HG02610 (cell line): ENCODE data around the gene MAN1C1.

Experiments used
- ATAC-seq: cut with Tn5 transposase; IDR thresholded peaks from one replicate; pipeline ENCODE4 v1.9.1; 2021; ENCODE audit warnings: mild to moderate bottlenecking, moderate library complexity; ENCODE audit not compliant: unreplicated experiment

Gene MAN1C1

DNA sequence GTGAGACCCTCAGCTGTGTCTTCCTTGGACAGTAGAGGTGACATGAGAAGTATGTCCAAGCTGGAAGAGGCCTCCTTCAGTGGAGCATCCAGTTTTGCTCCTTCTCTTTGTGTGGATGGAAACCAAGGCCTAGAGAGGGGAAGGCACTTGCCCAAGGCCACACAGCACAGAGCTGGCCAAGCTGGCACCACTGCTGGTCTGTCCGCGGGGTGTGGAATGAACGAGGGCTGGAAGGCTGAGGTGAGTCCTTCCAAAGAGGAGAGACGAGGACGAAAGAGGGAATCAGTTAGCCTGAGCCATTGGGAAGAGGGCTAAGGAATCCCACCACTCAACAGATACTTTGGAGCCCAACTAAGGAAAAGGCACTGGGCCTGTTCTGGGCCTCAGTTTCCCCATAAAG is 155.6 kb downstream of the MAN1C1 start:
- ATAC-seq = no peak

DNA sequence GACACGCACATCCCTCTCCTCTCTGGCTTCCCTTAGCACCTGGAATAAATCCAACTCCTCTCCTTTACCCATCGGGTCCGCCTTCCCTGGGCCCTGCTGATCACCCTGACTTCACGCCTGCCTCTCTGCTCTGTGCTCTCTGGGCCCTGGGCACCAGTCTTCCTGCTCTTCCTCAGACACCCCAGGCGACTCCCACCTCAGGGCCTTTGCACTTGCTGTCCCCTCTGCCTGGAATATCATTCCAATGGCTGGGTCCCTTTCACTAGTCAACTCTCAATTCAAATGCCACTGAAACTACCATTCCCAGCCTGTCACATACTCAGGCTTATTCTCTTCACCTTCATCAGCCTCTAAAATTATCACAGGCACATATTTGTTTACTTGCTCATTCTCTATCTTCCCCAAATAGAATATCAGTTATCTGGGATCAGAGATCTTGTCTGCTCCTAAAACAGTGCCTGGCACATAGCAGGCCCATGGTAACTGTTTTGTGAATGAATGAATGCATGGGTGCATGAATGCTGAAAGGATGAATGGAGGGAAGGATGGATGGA is 156.2 kb downstream of the MAN1C1 start:
- no peak for ATAC-seq

- no peak for ATAC-seq
Observed at GRCh38 chr1:25773441-25774125, 157.0 kb downstream of the MAN1C1 start.

DNA sequence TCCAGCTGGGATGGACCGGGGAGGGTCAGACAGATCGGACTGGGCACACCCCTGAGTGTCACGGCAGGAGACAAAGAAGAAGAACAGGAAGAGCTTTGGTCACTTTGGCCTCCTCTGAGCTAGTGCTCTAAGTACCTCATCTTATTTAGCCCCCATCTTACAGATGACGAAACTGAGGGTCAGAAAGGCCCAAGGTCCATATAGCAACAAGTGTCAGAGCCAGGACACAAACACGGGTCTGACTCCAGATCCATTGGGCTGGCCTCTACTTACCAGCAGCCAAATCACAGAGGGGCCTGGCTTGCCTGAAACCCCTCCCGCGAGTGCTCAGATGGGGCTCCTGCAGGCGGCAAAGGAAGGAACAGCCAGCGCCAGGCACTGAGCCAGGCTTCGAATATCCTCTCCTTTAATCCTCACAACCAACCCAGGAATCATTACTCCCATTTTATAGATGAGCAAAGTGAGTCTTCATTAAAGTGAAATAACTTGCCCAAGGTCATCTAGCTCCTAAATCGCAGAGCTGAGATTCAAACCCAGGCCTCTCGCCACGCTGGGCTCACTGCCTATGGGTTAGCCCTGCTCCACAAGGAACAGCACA is 157.7 kb downstream of the MAN1C1 start:
- ATAC-seq = no peak

DNA sequence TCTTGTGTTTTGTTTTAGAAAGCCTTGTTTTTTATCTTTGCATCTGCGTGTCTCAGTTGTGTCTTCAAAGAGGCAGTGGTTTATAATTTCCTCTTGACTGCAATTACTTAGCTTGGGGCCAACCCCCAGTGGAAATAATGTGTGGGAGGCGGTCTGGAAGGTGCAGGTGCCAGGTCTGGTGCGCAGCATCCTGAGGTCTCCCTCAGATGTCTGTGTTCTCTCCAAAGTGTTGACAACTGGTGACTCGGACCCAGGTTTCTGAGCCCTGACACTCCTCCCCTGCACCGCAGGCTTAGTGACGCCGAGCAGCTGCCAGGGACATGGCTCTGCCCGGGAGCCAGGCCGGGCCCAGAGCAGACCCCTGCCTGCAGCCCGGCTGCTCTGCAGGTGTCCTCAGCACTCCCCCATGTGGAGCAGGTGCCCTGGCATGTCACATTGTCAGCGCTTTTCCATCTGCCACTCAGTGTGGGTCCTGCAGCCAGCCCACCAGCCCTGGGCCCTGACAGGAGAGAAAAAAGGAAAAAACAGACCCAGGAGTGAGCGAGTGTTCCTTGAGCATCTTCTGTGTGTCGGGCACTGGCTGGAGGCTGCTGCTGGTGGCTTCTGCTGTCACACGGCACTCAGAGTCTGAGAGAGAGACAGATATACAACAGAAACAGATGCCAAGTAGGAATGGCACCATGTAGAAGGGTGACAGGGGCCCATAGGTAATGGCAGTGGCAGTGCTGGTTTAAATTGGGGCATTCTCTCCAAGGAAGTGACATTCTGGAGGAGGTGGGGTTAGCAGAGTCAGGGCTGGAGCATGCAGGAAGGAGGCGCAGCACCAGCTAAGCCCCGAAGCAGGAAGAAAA is 158.6 kb downstream of the MAN1C1 start:
- no peak for ATAC-seq

GRCh38 chr1:25779388-25779787 is 162.8 kb downstream of the MAN1C1 start:
- ATAC-seq = no peak

GRCh38 chr1:25779894-25780293 is 163.3 kb downstream of the MAN1C1 start:
- no peak for ATAC-seq

DNA sequence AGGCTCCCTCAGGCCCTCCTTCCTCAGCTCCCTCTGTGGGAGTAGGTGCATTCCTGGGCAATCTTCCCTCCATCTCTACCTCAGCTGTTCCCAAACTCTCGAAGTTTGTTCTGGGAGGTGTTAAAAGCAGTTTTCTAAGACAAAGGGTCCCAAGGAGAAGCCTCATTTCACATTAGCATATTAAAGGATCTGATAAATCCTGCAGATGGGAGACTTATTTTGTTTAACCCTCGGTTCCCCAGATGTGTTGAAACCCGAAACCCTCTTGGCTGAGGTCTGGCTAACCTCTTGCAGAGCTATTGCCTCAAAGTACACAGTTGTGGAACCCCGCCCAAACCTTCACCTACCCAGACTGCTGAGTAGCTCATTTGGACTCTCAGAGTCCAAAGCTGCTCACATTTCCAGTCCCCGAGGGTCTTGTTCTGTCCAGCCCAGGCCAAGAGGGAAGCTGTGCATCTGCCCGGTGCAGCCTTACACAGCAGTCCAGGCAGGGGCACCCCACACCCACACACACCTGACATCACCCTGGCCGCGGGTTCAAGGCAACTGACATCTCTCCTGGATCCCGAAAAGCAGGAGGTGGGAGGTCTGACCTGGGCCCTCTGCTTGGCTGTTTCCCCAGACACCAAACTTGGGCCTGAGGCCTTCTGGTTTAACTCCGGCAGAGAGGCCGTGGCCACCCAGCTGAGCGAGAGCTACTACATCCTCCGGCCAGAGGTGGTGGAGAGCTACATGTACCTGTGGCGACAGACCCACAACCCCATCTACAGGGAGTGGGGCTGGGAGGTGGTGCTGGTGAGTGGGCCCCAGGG is 163.9 kb downstream of the MAN1C1 start:
- ATAC-seq = no peak

DNA sequence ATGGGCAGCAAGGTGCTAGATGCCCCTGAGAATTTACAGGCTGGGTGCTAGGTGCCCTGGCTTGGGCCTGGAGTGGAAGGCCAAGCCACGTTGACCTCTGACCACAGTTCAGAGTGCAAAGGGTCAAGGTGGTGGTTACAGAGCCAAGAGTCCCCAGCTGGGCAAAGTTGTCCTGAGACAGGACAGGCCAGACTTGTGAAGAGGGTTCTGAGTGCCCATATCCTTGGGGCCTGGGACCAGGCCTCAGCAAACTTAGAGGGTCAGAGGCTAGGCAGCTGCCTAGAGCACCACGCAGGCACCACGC is 164.5 kb downstream of the MAN1C1 start:
- no peak for ATAC-seq

GRCh38 chr1:25782608-25783201 is 166.1 kb downstream of the MAN1C1 start:
- ATAC-seq = no peak

DNA sequence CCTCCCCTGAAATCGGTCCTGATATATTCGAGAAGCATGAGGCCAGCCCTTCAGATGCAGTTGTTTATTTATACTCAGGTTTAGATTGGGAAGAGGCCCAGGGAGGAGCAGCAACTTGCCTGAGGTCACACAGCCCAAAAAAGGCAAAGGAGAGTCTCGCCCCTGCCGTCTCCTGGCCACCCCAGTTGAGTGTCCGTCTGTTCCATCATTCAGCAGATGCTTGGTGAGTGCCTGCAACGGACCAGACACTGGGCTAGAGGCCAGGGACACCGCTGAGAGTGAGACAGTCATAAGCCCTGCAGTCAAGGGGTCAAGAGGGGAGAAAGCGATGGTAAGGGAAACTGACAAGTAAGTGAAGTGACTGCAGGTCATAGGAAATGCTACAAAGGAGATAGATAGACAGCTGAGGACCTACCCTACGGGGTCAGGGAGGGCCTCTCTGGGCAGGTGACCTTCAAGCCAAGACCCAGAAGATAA is 168.0 kb downstream of the MAN1C1 start:
- no peak for ATAC-seq

GRCh38 chr1:25785333-25786067 is 168.9 kb downstream of the MAN1C1 start:
- no peak for ATAC-seq

- ATAC-seq = no peak
Observed at GRCh38 chr1:25786887-25787759, 170.5 kb downstream of the MAN1C1 start.

- no peak for ATAC-seq
Observed at GRCh38 chr1:25787760-25788166, 171.2 kb downstream of the MAN1C1 start.

GRCh38 chr1:25790472-25790871 is 173.9 kb downstream of the MAN1C1 start:
- ATAC-seq = no peak

DNA sequence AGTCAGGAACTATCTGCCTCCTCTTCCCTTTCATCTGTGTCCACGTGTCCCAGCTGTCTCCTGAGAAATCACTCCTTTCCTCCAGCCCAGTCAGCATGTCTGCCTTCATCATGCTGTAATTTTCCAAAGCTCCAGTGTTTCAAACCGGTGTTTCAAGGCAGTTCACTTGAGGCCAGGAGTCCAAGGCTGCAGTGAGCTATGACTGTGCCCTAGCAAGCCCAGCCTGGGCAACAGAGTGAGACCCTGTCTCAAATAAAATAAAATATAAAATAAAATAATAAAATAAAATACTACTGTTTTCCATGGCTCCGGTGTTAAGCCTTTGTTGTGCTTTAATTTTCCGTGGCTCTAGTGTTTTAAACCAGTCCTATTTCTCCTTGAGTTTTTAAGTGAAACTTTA is 175.5 kb downstream of the MAN1C1 start:
- ATAC-seq = no peak

DNA sequence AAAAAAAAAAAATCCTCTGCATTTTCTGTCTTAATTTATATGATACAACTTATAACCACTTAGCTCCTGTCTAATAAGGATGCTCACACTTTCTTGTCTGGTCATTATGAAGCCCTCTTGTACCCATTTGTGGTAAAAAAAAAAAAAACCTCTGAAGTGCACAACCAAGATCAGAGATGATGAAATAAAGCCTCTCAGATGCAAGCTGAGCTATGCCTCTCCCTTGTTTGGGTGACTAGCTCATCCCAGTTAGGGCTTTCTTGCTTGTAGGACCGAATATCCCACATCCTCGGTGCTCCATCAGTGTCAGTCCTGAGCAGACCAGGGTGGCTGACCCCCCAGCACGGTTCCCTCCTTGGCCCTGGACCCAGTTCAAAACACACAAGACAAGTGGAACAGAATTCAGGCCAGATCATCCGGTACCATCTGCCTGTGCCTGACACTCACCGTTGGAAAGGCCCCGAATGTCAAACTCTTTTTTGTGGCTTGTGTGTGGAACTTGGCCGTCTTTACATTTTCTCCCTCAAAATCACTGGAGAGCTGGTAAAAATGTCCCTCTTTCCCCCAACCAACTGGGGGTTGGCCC is 177.1 kb downstream of the MAN1C1 start:
- no peak for ATAC-seq

DNA sequence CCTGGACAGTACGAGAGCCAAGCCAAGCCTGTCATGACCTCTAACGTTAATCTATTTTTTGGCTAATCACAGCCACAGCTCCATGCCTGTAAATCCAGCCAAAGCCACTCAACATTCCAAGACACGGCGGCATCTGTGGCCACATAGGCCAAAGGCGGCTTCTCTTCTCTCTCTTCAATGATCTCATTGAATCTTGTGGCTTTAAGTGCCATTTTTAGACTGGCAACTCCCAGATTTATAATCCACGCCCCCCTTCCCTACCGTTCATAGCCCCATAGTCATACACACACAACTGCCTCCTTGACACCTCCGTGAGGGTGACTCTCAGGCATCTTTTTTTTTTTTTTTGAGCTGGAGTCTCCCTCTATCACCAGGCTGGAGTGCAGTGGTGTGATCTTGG is 177.7 kb downstream of the MAN1C1 start:
- ATAC-seq = no peak
